ENCODE data around the gene OOEP.
"Not testable (repeated sequence)": the region's sequence is repeated elsewhere in the genome, so short reads cannot be mapped to it uniquely, and the experiment has no call there.

The OOEP gene

GRCh38 chr6:73381531-73381930, 11.8 kb upstream of the OOEP start:
- ATAC-seq (replicated peaks); H3K4me1 Mint-ChIP-seq; H3K27me3 Mint-ChIP-seq; DNase-seq; H3K36me3 Mint-ChIP-seq; H3K9me3 Mint-ChIP-seq; H3K27ac Mint-ChIP-seq; H3K4me3 Mint-ChIP-seq: not testable (repeated sequence)

- Mint-ChIP-seq H3K27me3 (no peaks in the 10 kb centered on the region), H3K4me3 (no peak overlapping the region)
These were observed 7.5 kb upstream of the OOEP start for GRCh38 chr6:73377225-73377624.

GRCh38 chr6:73375216-73375615, 5.5 kb upstream of the OOEP start:
- Mint-ChIP-seq H3K4me1 (peaks cover 0 to 4% of the 10 kb centered on the region in 2 donors), H3K36me3 (peaks cover 0 to 9% of the 10 kb centered on the region in 2 donors), H3K4me3 (no peak overlapping the region), H3K9me3 (peaks cover 4 to 9% of the 10 kb centered on the region in 2 donors), H3K27ac (no peak overlapping the region), H3K27me3 (no peaks in the 10 kb centered on the region)
- no peak for ATAC-seq (replicated peaks)
- DNase-seq: no peak

More at GRCh38 chr6:73377225-73377624, 7.5 kb upstream of the OOEP start:
- DNase-seq: no peak
- Mint-ChIP-seq H3K9me3 (peaks cover 0 to 3% of the 10 kb centered on the region in 2 donors), H3K4me1 (peaks cover 0 to 4% of the 10 kb centered on the region in 2 donors), H3K27ac (no peak overlapping the region), H3K36me3 (peaks cover 0 to 4% of the 10 kb centered on the region in 2 donors)
- ATAC-seq (replicated peaks): peak; percentile 61 to 83

- ATAC-seq (replicated peaks): no peak
- peaks cover 0 to 9% of the 10 kb centered on the region in 2 donors for H3K36me3 Mint-ChIP-seq
- no peaks in the 10 kb centered on the region for H3K27me3 Mint-ChIP-seq
- no peak for DNase-seq
- peaks cover 4 to 9% of the 10 kb centered on the region in 2 donors for H3K9me3 Mint-ChIP-seq
- peaks cover 0 to 4% of the 10 kb centered on the region in 2 donors for H3K4me1 Mint-ChIP-seq
- peak overlapping the region; percentile 37 for H3K27ac Mint-ChIP-seq
- no peak overlapping the region for H3K4me3 Mint-ChIP-seq
These were observed 2.8 kb upstream of the OOEP start for GRCh38 chr6:73372516-73372915.

- Mint-ChIP-seq H3K27ac (no peak overlapping the region), H3K4me3 (no peak overlapping the region), H3K36me3 (peaks cover 0 to 9% of the 10 kb centered on the region in 2 donors), H3K4me1 (peaks cover 0 to 2% of the 10 kb centered on the region in 2 donors), H3K9me3 (peaks cover 4 to 9% of the 10 kb centered on the region in 2 donors), H3K27me3 (no peaks in the 10 kb centered on the region)
- no peak for ATAC-seq (replicated peaks)
- DNase-seq: no peak
These were observed 2.3 kb upstream of the OOEP start for GRCh38 chr6:73371984-73372383.

DNA sequence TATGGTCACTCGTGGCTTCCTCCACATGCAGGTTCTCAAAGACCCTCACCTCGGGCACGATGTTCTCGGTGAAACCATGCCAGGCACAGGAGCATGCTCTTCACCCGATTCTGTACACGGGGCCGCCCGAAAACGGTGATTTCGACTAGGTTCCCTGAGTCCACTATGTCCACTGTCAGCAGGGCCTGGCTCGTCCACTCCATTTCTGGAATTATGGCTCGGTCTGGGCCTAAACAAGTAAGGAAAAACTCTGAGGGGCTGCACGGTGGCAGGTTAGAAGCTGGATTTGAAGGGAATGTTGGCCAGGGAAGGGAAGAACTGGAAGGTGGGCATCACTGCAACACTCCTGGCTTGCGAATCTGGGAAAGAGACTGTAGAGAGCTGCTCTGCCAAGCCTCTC, 540 bp downstream of the OOEP start:
- peaks cover 0 to 9% of the 10 kb centered on the region in 2 donors for H3K36me3 Mint-ChIP-seq
- no peak overlapping the region for H3K27ac Mint-ChIP-seq
- ATAC-seq (replicated peaks) (no peak), DNase-seq (no peak)
- H3K27me3 Mint-ChIP-seq: peaks cover 0 to 3% of the 10 kb centered on the region in 2 donors
- H3K9me3 Mint-ChIP-seq: peaks cover 4 to 9% of the 10 kb centered on the region in 2 donors
- H3K4me3 Mint-ChIP-seq: no peak overlapping the region
- no peaks in the 10 kb centered on the region for H3K4me1 Mint-ChIP-seq

DNA sequence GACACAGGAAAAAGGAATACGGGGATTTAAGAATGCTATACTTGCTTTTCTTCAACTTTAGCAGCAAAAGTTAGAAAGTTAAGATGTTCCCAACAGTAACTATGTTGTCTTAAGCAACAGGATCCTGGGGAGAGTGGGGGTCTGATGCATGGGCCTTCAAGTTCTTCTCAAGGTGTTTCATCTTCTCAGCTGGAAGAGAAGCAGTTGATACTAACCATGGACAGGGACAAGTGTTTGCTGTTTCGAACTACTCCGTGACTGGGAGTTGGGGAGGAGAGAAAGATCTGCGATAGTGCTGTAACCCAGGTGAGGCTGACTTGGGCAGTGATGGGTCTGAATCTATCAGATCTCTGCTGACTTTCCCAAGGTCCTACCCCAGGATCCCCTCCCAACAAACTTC, 1.0 kb downstream of the OOEP start:
- peaks cover 4 to 9% of the 10 kb centered on the region in 2 donors for H3K9me3 Mint-ChIP-seq
- peaks cover 0 to 3% of the 10 kb centered on the region in 2 donors for H3K27me3 Mint-ChIP-seq
- no peaks in the 10 kb centered on the region for H3K4me1 Mint-ChIP-seq
- ATAC-seq (replicated peaks): no peak
- H3K36me3 Mint-ChIP-seq: peaks cover 0 to 9% of the 10 kb centered on the region in 2 donors
- DNase-seq: no peak
- H3K4me3 Mint-ChIP-seq: no peak overlapping the region
- H3K27ac Mint-ChIP-seq: no peak overlapping the region

DNA sequence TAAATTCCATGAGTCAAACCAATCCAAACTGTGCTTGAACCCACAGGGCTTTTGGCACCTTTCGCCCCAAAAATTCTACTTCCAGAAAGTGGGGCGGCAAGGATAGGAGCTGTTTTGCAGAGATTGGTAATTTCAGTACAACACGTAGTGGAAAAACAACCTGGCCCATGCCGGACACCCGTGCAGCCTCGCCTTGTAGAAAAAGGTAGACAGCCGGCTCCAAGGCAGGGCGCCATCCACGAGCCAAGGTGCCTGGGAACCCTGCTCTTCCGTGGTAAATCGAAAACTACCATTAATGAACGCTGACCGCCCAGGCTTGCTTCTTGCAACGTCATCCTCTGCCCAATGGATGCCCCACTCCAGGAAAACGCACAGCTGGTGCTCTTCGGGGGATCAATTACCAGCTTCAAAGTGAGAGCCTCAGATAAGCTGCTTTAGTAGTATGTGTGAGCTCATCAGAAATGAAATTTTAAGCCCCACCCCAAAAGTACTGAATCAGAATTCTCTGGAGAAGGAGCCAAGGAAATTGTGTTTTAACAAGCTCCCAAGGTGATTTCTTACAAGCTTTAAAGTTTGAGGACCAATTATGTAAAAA, 1.8 kb downstream of the OOEP start:
- DNase-seq: no peak
- H3K27me3 Mint-ChIP-seq: peaks cover 0 to 3% of the 10 kb centered on the region in 2 donors
- no peak for ATAC-seq (replicated peaks)
- no peak overlapping the region for H3K27ac Mint-ChIP-seq
- H3K36me3 Mint-ChIP-seq: peaks cover 0 to 5% of the 10 kb centered on the region in 2 donors
- peaks cover 4 to 7% of the 10 kb centered on the region in 2 donors for H3K9me3 Mint-ChIP-seq
- H3K4me3 Mint-ChIP-seq: no peak overlapping the region
- no peaks in the 10 kb centered on the region for H3K4me1 Mint-ChIP-seq

DNA sequence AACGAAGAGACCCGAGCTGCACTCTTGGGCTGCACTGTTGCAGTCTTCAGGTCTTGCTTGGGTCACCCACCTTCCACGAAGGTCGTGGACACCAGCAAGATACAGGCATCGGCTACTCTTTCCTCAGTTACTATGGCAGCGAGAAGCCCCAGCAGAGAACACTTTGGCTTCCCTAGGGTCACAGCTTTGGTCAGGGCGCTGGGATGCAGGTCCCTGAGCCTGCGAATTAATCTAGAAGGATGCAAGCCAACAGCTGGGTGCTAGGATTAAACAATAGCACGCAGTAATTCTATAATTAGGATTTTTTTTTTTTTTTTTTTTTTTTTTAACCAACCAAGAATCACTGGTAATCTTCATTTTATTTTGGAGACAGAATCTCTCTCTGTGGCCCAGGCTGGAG, 5.1 kb downstream of the OOEP start:
- ATAC-seq (replicated peaks): no peak

DNA sequence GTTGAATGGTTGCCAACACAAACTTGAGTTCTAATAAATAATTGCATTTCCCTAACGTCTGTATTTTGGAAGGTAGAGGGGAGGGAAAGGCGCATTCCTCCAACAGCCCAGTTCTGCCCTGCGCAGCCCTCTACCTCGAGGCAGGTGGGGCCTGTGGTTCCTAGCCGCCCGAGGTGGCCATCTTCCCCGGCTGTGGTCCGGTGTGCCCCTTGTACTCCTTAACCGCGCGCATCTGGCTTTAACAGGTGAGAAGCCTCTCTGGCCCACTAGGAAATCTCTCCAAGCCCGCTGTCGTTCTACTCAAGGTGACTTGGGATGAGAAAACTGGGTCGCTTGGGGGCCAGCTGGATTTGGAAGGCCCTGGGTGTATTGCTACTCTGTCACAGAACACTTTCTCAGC, 5.6 kb downstream of the OOEP start:
- Mint-ChIP-seq H3K4me3 (no peak overlapping the region), H3K9me3 (no peaks in the 10 kb centered on the region), H3K27ac (no peak overlapping the region), H3K4me1 (no peaks in the 10 kb centered on the region), H3K36me3 (no peaks in the 10 kb centered on the region), H3K27me3 (peaks cover 6 to 7% of the 10 kb centered on the region in 2 donors)
- ATAC-seq (replicated peaks) (no peak), DNase-seq (no peak)

More for the DNA sequence above, 5.1 kb downstream of the OOEP start:
- DNase-seq: no peak
- H3K4me1 Mint-ChIP-seq: no peaks in the 10 kb centered on the region
- no peaks in the 10 kb centered on the region for H3K36me3 Mint-ChIP-seq
- no peak overlapping the region for H3K27ac Mint-ChIP-seq
- no peaks in the 10 kb centered on the region for H3K9me3 Mint-ChIP-seq
- H3K4me3 Mint-ChIP-seq: no peak overlapping the region
- H3K27me3 Mint-ChIP-seq: peaks cover 5 to 6% of the 10 kb centered on the region in 2 donors

DNA sequence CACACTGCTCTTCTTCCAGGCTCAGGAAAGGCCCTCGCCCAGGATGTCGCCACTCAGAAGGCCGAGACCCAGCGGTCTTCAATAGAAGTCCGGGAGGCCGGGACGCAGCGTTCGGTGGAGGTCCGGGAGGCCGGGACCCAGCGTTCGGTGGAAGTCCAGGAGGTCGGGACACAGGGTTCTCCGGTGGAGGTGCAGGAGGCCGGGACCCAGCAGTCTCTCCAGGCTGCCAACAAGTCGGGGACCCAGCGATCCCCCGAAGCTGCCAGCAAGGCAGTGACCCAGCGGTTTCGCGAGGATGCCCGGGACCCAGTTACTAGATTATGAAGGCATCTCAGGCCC, 6.2 kb downstream of the OOEP start:
- Mint-ChIP-seq H3K4me3 (no peak overlapping the region), H3K36me3 (no peaks in the 10 kb centered on the region), H3K9me3 (no peaks in the 10 kb centered on the region), H3K27ac (no peak overlapping the region), H3K27me3 (peaks cover 6 to 7% of the 10 kb centered on the region in 2 donors), H3K4me1 (no peaks in the 10 kb centered on the region)
- ATAC-seq (replicated peaks): no peak
- DNase-seq: no peak

DNA sequence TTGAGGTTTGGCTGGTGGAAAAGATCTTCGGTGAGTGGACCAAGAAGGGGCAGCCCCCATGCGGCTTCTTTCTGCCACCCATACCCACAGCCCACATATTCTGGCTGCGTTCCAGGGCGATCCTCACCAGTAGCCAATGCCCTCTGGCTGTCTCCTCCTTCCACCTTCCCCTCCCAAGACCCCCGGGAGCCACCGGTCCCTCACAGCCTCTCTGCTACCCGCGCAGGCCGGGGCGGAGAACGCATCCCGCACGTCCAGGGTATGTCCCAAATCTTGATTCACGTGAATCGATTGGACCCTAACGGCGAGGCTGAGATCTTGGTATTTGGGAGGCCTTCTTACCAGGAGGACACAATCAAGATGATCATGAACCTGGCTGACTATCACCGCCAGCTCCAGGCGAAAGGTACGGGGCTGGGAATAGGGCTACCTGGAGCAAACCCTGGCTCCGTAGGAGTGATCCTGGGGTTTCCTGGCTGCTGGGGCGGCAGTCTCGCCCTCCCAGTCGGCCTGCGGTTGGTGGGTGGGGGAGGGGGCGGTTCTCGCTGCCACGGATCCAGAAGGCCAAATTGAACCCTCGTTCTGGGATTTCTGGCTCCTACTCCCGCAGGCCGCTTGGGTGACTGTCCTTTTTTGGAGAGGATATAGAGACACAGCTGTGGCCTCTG, 6.7 kb downstream of the OOEP start:
- H3K9me3 Mint-ChIP-seq: no peaks in the 10 kb centered on the region
- no peaks in the 10 kb centered on the region for H3K36me3 Mint-ChIP-seq
- H3K27me3 Mint-ChIP-seq: peaks cover 7 to 9% of the 10 kb centered on the region in 2 donors
- no peak overlapping the region for H3K4me3 Mint-ChIP-seq
- no peaks in the 10 kb centered on the region for H3K4me1 Mint-ChIP-seq
- H3K27ac Mint-ChIP-seq: no peak overlapping the region
- DNase-seq: no peak
- ATAC-seq (replicated peaks): no peak

DNA sequence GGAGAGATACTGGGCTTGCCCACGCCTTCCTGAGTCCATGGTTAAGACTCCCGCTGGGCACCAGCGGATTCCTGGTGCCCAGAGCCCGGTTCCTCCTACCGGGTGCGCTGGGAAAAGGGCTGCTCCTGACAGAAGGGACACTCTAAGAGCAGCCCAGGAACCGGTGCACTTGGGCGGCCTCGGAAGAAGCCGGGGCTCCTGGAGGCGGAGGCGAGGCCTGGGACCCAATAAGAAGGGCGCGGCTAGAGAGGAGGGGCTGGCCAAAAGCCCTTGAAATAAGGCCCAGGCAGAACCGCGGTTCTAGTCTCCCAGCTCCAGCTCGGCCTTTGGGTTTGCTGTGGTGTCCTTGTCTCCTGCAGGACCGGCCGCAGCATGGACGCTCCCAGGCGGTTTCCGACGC, 7.3 kb downstream of the OOEP start, which contains the start of gene KHDC3L:
Gene KHDC3L, plus strand, starts transcription at position 301 of the 400 bp plus-strand sequence. Its CDS starts 72 bp downstream, at position 373.
- Mint-ChIP-seq H3K4me1 (no peaks in the 10 kb centered on the region), H3K4me3 (no peak within 1 kb of the TSS), H3K36me3 (no peaks in the 10 kb centered on the region), H3K27ac (no peak within 1 kb of the TSS), H3K27me3 (peaks cover 11 to 14% of the 10 kb centered on the region in 2 donors), H3K9me3 (no peaks in the 10 kb centered on the region)
- no peak for DNase-seq
- no peak for ATAC-seq (replicated peaks)

DNA sequence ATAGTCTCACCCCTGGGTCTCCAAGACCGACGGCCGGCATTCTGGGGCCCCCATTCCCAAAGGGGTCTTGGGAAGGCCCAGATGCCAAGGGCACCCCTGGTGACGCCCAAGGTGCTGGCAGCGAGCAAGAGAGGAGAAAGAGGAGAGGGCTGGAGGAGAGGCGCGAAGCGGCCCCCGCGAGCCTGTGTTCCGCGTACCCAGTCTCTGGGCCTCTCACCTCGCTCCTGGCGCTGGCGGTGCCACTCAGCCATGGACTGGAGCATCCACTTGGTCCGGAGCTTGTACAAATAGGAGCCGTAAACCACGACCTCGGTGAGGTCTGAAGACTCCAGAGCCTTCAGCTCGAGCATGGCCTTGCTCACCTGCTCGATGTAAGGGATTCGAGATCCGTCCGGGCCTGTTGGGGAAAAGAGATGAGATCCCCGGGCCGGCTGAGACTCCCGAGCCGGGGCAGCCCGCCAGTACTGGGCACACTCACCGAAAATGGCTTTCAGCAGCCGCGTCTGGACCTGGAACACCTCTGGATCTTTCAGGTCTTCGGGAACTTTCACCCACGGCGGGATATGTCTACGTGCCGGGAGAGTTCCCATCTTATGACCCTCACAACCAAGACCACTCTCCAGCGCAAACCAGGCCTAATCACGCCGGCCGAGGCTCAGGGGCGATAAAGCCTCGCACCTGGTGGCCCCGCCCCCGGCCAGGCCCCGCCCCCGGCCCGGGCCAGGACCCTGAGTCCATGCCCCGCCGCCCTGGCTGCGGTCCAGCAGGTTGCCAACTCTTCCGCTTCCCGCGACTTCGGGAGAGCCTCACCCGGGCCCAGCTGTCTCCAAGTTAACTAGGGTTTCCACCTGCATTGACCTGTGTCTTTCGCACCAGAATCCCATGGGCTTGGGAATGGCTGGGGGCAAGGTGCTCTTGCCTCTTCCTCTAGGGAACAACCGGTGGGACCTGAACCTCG, 15.8 kb downstream of the OOEP start, which contains the start of gene DPPA5:
Gene DPPA5, minus strand, starts transcription at position 641 of the 958 bp plus-strand sequence. Its CDS starts 51 bp downstream, at position 590.
- no peaks in the 10 kb centered on the region for H3K9me3 Mint-ChIP-seq
- ATAC-seq (replicated peaks) (no peak), DNase-seq (no peak)
- no peak within 1 kb of the TSS for H3K27ac Mint-ChIP-seq
- peaks cover 28 to 53% of the 10 kb centered on the region in 2 donors for H3K27me3 Mint-ChIP-seq
- H3K4me1 Mint-ChIP-seq: no peaks in the 10 kb centered on the region
- H3K36me3 Mint-ChIP-seq: no peaks in the 10 kb centered on the region
- H3K4me3 Mint-ChIP-seq: no peak within 1 kb of the TSS

All from stimulated activated naive B cell treated with anti-CD40 and anti-IgM and Interleukin-4, amounts not matched to agents 10 μg/mL and 1 μg/mL and 100 μg/mL, for 72 hours (primary cell).